SU-DHL-6 (cell line): ENCODE measurements around the gene RAP1A.

Experiments
- EZH2phosphoT487 ChIP-seq: fragments of 200-600 bp; sonication (generic), shearing (Covaris generic); conservative IDR thresholded peaks from 2 replicates; pipeline ENCODE4 v1.6.1; 2018; ENCODE audit warnings: mild to moderate bottlenecking, antibody characterized with exemption, low read length, moderate library complexity, mixed read lengths
- TF ChIP-seq, protein P1 (sequence below): fragments of 200-600 bp; sonication (generic); IDR thresholded peaks from one replicate; pipeline ENCODE4 v1.5.1; 2017; ENCODE audit warnings: antibody characterized with exemption, mild to moderate bottlenecking, low read length, moderate library complexity; ENCODE audit not compliant: insufficient read depth, poor library complexity, severe bottlenecking

DNA sequence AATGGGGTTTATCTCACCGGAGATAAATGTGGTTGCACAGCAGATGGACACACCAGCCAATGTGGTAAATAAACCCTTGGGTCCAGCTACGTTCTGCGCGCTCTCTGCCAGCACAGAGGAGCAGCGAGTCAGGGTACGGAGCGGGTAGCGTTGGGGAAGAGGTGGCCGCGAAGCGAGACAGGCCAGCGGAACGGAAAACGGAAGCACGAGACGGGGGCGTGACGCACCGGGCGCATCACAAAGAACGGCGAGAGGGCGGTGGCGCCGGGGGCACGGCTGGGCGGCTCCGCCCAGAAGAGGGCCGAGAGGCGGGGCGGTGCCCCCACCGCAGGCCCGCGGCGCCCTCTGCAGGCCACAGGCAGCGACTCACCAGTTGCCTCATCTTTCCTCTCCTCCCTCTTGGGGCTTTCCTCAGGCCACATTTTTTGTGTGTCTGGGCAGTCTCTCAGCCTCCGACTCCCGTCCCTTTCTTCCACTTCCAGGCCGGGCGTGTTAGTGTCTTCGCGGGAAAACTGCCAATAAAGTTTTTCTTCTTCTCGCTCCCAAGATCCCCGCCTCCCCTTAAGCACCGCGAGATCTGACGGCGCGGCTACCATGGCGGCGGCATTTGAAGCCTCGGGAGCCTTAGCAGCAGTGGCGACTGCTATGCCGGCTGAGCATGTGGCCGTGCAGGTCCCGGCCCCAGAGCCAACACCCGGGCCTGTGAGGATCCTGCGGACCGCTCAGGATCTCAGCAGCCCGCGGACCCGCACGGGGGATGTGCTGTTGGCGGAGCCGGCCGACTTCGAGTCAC, 135.9 kb downstream of the RAP1A start, which contains the start of gene DDX20:
- TF ChIP-seq, protein P1, sequence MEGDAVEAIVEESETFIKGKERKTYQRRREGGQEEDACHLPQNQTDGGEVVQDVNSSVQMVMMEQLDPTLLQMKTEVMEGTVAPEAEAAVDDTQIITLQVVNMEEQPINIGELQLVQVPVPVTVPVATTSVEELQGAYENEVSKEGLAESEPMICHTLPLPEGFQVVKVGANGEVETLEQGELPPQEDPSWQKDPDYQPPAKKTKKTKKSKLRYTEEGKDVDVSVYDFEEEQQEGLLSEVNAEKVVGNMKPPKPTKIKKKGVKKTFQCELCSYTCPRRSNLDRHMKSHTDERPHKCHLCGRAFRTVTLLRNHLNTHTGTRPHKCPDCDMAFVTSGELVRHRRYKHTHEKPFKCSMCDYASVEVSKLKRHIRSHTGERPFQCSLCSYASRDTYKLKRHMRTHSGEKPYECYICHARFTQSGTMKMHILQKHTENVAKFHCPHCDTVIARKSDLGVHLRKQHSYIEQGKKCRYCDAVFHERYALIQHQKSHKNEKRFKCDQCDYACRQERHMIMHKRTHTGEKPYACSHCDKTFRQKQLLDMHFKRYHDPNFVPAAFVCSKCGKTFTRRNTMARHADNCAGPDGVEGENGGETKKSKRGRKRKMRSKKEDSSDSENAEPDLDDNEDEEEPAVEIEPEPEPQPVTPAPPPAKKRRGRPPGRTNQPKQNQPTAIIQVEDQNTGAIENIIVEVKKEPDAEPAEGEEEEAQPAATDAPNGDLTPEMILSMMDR, result peak; percentile 91
- TF ChIP-seq EZH2phosphoT487, result no peak
